OCI-M2 (cell line): ENCODE results near the gene TFPT.
"Not testable (repeated sequence)": the region's sequence is repeated elsewhere in the genome, so short reads cannot be mapped to it uniquely, and the experiment has no call there.

ENCODE experiments used
- DNase-seq: peaks from one replicate; lab custom pipeline; 2025; ENCODE audit not compliant: unreplicated experiment; lab: John Stamatoyannopoulos, UW

The TFPT gene

GRCh38 chr19:54124393-54124792, 8.9 kb upstream of the TFPT start:
- DNase-seq, result no peak

GRCh38 chr19:54123682-54124081, 8.2 kb upstream of the TFPT start:
- DNase-seq, result no peak

GRCh38 chr19:54121259-54121658, 5.8 kb upstream of the TFPT start:
- no peak for DNase-seq

- no peak for DNase-seq
Observed at GRCh38 chr19:54114340-54115108, 933 bp downstream of the TFPT start.

DNA sequence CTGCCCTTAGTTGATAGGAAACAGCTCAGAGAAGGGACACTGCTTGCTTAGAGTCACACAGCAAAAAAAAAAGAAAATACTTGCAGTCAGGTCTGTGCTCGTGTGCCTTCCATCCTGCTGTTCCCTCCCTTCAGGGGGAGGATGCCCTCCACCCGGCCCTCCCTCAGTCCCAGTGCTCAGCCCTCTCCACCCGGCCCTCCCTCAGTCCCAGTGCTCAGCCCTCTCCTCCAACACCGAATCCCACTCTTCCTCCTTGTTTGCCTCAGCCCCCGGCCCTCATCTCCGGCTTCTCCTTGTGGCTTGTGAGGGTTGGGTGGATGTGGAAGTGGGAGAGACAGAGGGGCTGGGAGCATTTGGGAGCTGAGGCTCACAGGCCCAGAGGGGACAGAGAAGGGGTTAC, 5.8 kb downstream of the TFPT start:
- DNase-seq, result no peak

- no peak for DNase-seq
Observed at GRCh38 chr19:54108496-54108895, 7.0 kb downstream of the TFPT start.

DNA sequence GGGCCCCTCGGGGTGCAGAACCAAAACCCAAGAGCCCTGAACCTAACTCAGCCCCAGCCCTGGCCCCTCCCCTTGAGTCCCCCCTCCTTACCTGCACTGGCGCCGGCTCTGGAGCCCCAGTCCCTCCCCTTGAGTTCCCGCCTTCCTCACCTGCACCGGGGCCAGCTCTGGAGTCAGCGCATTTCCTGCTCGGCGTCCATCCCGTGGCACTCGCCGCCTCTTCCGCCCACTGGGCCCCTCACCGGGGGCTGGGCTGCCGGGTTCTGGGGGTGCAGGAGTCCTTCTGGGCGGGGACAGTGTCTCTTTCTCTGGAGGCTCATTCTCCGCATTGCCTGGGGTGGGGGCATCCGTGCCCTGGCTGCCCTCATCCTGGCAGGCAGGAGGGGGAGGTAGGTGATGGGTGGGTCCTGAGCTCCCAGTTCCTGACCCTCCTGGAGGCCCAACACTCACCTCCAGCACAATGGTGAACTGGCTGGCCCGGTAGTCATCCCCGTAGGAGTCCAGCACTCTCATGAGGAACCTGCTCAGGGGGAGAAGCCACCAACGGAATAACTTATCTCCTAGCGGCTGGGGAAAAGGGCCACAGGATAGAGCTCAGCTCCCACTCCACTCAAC, 7.5 kb downstream of the TFPT start:
- no peak for DNase-seq

- DNase-seq, result no peak
Observed at GRCh38 chr19:54106716-54107115, 8.7 kb downstream of the TFPT start.

- no peak for DNase-seq
Observed at GRCh38 chr19:54105796-54106195, 9.7 kb downstream of the TFPT start.

- no peak for DNase-seq
Observed at GRCh38 chr19:54104998-54105715, 10.3 kb downstream of the TFPT start.

DNA sequence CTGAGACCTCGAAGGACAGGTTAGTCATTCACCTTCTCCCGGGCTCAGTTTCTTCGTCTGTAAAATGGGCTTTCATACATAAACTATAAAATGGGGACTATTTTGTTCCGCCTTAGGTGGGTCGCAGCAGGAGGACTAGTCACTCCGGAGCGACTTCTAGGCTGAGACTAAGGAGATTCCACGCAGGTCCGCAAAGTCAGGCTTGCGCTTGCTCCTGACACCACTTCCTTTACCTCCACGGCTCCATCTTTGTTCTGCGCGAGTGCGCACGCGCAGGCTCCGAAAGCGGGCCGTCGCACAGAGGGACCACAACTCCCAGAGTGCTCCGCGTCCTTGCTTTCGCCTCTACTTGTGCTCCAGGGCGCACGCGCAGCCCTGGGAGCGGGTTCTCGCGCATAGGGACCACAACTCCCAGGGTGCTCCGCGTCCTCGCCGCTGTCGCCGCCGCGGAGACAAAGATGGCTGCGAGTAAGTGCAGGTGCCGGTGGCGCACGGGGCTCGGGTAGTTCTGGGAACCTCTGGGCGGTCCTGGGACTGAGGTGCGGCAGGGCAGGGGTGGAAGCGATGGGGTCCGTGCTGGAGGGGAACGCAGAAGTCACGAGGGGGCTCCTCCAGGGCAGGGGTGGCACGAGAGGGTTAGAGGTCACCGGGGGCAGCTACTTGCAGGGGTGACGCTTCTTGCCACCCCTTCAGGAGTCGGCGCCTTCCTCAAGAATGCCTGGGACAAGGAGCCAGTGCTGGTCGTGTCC, 12.9 kb downstream of the TFPT start, which contains the start of gene NDUFA3:
TSS of gene NDUFA3 (plus strand) at position 435 of the 749 bp plus-strand sequence. CDS start at position 459, 24 bp downstream.
- peak; percentile 72 for DNase-seq

GRCh38 chr19:54100561-54100960, 14.9 kb downstream of the TFPT start, which contains the start of gene OSCAR:
OSCAR (minus strand) TSS chr19:54100803; CDS start chr19:54100792, 11 bp downstream.
- no peak for DNase-seq

DNA sequence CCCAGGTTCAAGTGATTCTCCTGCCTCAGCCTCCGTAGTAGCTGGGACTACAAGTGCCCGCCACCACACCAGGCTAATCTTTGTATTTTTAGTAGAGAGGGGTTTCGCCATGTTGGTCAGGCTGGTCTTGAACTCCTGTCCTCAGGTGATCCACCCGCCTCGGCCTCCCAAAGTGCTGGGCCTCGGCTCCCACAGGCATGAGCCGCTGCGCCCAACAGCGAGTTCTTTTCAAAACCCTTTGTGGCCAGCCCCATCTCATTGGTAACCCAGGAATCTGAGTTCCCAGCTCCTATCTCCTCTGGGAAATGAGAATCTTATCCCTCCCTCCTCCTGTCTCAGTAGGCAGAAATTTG, 15.6 kb downstream of the TFPT start:
- DNase-seq, result not testable (repeated sequence)

DNA sequence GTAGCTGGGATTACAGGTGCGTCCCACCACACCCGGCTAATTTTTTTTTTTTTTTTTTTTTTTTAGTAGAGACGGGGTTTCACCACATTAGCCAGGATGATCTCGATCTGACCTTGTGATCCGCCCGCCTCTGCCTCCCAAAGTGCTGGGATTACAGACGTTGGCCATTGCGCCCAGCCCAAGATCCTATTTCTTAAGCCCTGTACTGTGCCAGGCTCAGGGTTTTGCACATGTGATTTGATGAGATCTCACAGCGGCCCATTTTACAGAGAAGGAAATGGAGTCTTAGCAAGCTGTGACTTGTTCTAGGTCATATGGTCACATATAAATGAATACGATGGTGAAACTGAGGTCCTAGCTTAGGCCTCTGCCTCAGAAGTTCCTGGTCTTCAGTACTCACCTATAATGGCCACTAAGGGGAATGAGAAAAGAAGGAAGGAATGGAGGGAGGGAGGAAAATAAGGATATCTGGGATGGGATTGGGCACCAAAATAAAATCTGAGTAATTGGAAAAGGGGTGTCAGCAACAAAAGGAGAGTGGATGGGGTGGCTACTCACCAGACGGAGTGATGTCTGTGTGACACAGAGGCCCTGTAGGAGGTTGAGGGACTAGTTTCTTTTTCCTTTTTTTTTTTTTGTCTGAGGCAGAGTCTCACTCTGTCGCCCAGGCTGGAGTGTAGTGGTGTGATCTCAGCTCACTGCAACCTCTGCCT, 16.1 kb downstream of the TFPT start:
- no peak for DNase-seq

DNA sequence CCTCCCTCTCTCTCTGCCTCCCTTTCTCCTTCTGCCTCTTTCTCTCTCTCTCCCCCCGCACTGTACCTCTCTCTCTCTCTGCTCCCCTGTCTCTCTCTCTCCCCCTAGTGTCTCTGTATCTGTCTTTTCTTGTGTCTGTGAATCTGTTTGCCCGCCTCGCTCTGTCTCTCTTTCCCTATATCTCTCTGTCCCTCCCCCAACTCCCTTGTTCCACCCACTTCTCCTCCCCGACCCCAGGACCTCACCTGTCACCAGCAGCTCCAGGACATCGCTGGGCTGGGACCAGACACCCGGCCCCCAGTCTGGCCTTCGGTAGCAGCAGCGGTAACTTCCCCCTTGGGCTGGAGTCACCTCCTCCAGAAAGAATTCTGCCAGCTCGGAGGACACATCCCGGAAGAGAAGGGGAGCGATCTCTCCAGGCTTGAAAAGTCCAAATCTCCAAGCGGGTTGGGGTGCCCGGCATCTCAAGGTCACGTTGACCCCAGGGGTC, 18.8 kb downstream of the TFPT start:
- DNase-seq, result no peak

DNA sequence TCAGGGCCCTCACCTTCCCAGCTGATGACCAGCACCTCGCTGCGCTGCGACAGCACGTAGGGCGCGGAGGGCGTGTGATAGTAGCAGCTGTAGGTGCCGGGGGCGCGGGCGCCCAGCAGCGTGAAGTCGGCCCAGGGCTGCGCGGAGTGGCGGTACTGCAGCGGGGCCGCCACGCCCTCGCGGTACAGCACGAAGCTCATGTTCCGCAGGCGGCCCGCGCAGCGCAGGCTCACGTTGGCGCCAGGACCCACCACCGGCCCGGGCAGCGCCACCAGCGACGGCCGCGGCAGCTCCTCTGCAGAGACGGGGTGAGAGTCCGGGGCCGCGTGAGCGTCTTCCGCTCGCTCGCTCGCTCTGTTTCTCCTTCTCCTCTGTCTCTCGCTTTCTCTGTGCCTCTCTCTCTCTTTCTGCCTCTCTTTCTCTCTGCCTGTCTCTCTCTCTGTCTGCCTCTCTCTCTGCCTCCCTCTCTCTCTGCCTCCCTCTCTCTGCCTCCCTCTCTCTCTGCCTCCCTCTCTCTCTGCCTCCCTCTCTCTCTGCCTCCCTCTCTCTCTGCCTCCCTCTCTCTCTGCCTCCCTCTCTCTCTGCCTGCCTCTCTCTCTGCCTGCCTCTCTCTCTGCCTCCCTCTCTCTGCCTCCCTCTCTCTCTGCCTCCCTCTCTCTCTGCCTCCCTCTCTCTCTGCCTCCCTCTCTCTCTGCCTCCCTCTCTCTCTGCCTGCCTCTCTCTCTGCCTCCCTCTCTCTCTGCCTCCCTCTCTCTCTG, 19.4 kb downstream of the TFPT start:
- not testable (repeated sequence) for DNase-seq

DNA sequence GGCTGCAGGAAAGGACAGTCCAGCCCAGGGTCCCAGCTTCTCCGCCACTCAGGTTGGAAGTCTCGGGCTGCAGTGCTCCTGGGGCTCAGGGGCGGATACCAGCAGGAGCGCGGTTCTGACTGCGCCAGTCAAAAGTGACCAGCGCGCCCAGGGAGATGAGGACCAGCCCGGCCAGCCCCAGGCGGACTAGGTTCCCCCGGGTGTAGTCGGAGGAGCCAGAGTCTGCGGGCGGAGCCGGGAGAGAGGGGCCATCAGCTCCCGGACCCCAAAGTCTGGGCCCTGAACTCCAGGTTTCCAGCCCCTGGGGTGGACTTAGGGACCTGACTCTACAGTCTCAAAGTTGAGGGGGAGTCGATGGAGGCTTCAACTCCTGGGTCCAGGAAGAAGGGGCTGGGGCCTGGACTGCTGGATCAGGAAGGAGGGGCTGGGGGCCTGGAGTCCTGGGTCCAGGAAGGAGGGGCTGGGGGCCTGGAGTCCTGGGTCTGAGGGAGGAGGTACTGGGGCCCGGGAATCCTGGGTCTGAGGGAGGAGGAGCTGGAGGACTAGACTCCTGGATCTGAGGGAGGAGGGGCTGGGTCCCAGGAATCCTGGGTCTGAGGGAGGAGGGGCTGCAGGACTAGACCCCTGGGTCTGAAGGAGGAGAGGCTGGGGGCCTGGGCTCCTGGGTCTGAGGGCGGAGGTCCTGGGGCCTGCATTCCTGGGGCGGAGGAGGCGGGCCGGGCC, 20.2 kb downstream of the TFPT start:
- DNase-seq, result no peak

GRCh38 chr19:54094426-54095000, 20.9 kb downstream of the TFPT start:
- no peak for DNase-seq

DNA sequence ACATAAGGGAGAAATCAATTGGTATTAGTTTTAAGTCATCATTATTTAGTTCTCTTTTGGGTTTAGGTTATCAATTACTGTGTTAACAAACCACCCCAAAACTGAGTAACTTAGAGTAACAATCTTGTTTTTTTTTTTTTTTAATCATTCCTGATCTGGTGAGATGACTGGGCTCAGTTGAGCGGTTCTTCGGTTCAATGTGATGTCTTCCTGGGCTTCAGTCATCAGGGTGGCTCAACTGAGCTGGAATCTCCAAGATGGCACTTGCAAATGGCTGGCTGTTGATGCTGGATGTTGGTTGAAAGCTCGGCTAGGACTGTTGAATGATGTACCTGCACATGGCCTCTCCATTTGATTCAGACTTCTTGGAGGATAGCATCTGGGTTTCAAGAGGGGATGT, 31.0 kb downstream of the TFPT start:
- no peak for DNase-seq
